HEK293 (cell line): ENCODE measurements around the gene SLC38A9.

Experiments used
- AEBP2 ChIP-seq: fragments of 450-650 bp; formaldehyde crosslinking; IDR thresholded peaks from 2 replicates; pipeline ENCODE4 v1.5.1; 2016; ENCODE audit warnings: missing biosample characterization, missing genetic modification characterization, borderline replicate concordance
- BCL11A ChIP-seq: fragments of 450-650 bp; formaldehyde crosslinking; IDR thresholded peaks from 2 replicates; pipeline ENCODE4 v1.5.1; 2016; ENCODE audit warnings: low read depth, missing biosample characterization, missing genetic modification characterization
- GLI2 ChIP-seq: fragments of 450-650 bp; formaldehyde crosslinking; IDR thresholded peaks from 2 replicates; pipeline ENCODE4; 2017; ENCODE audit warnings: missing biosample characterization, missing genetic modification characterization, low read depth, borderline replicate concordance
- HOXC10 ChIP-seq: sonication (generic); formaldehyde crosslinking; IDR thresholded peaks from 2 replicates; pipeline ENCODE4 v1.8.1; 2023; ENCODE audit warnings: mild to moderate bottlenecking, missing genetic modification reagents
- HOXD13 ChIP-seq: sonication (generic); formaldehyde crosslinking; IDR thresholded peaks from 2 replicates; pipeline ENCODE4 v1.8.0; 2022; ENCODE audit warnings: missing genetic modification reagents, borderline replicate concordance
- IKZF3 ChIP-seq: fragments of 450-650 bp; IDR thresholded peaks from 2 replicates; pipeline ENCODE4 v1.5.0; 2018; ENCODE audit warnings: missing biosample characterization, mild to moderate bottlenecking, missing genetic modification characterization, moderate library complexity
- KLF8 ChIP-seq: fragments of 450-650 bp; formaldehyde crosslinking; IDR thresholded peaks from 2 replicates; pipeline ENCODE4 v1.5.1; 2016; ENCODE audit warnings: missing biosample characterization, missing genetic modification characterization
- RBAK ChIP-seq: fragments of 450-650 bp; formaldehyde crosslinking; IDR thresholded peaks from 2 replicates; pipeline ENCODE4 v1.5.1; 2016; ENCODE audit warnings: missing biosample characterization, missing genetic modification characterization
- SALL2 ChIP-seq: fragments of 450-650 bp; formaldehyde crosslinking; IDR thresholded peaks from 2 replicates; pipeline ENCODE4 v1.5.0; 2017; ENCODE audit warnings: missing biosample characterization, mild to moderate bottlenecking, missing genetic modification characterization, borderline replicate concordance
- WT1 ChIP-seq: fragments of 450-650 bp; formaldehyde crosslinking; IDR thresholded peaks from 2 replicates; pipeline ENCODE4 v1.5.1; 2016; ENCODE audit warnings: missing biosample characterization, missing genetic modification characterization
- ZBTB17 ChIP-seq: fragments of 450-650 bp; formaldehyde crosslinking; IDR thresholded peaks from 2 replicates; pipeline ENCODE4 v1.5.1; 2016; ENCODE audit warnings: missing biosample characterization, missing genetic modification characterization
- ZBTB20 ChIP-seq: fragments of 450-650 bp; formaldehyde crosslinking; IDR thresholded peaks from 2 replicates; pipeline ENCODE4 v1.5.1; 2016; ENCODE audit warnings: missing biosample characterization, missing genetic modification characterization
- ZBTB8A ChIP-seq: fragments of 450-650 bp; formaldehyde crosslinking; IDR thresholded peaks from 2 replicates; pipeline ENCODE4 v1.5.1; 2016; ENCODE audit warnings: missing biosample characterization, missing genetic modification characterization
- ZNF132 ChIP-seq: fragments of 450-650 bp; formaldehyde crosslinking; IDR thresholded peaks from 2 replicates; pipeline ENCODE4 v1.5.1; 2017; ENCODE audit warnings: missing biosample characterization, missing genetic modification characterization, borderline replicate concordance
- ZNF19 ChIP-seq: fragments of 450-650 bp; formaldehyde crosslinking; IDR thresholded peaks from 2 replicates; pipeline ENCODE4; 2016; ENCODE audit warnings: missing biosample characterization, missing genetic modification characterization, low read depth
- ZNF266 ChIP-seq: fragments of 450-650 bp; formaldehyde crosslinking; IDR thresholded peaks from 2 replicates; pipeline ENCODE4 v1.5.1; 2016; ENCODE audit warnings: missing biosample characterization, missing genetic modification characterization, low read depth
- ZNF354C ChIP-seq: fragments of 450-650 bp; formaldehyde crosslinking; IDR thresholded peaks from 2 replicates; pipeline ENCODE4 v1.5.1; 2016; ENCODE audit warnings: missing biosample characterization, missing genetic modification characterization, low read depth, borderline replicate concordance
- ZNF433 ChIP-seq: fragments of 450-650 bp; formaldehyde crosslinking; IDR thresholded peaks from 2 replicates; pipeline ENCODE4 v1.5.1; 2016; ENCODE audit warnings: missing biosample characterization, missing genetic modification characterization, low read depth
- ZNF488 ChIP-seq: fragments of 450-650 bp; formaldehyde crosslinking; IDR thresholded peaks from 2 replicates; pipeline ENCODE4 v1.5.1; 2016; ENCODE audit warnings: missing biosample characterization, missing genetic modification characterization
- ZNF621 ChIP-seq: fragments of 450-650 bp; formaldehyde crosslinking; IDR thresholded peaks from 2 replicates; pipeline ENCODE4 v1.5.1; 2017; ENCODE audit warnings: missing biosample characterization, missing genetic modification characterization
- ZNF629 ChIP-seq: fragments of 450-650 bp; formaldehyde crosslinking; IDR thresholded peaks from 2 replicates; pipeline ENCODE4 v1.5.1; 2017; ENCODE audit warnings: missing biosample characterization, missing genetic modification characterization
- ZNF654 ChIP-seq: fragments of 450-650 bp; formaldehyde crosslinking; IDR thresholded peaks from 2 replicates; pipeline ENCODE4 v1.5.1; 2016; ENCODE audit warnings: low read depth, missing biosample characterization, missing genetic modification characterization
- ZNF664 ChIP-seq: fragments of 450-650 bp; formaldehyde crosslinking; IDR thresholded peaks from 2 replicates; pipeline ENCODE4 v1.5.1; 2016; ENCODE audit warnings: missing biosample characterization, missing genetic modification characterization
- ZSCAN16 ChIP-seq: fragments of 450-650 bp; formaldehyde crosslinking; IDR thresholded peaks from 2 replicates; pipeline ENCODE4 v1.5.1; 2016; ENCODE audit warnings: missing biosample characterization, missing genetic modification characterization
- ZSCAN18 ChIP-seq: fragments of 450-650 bp; formaldehyde crosslinking; IDR thresholded peaks from 2 replicates; pipeline ENCODE4 v1.5.1; 2016; ENCODE audit warnings: missing biosample characterization, missing genetic modification characterization
- ZSCAN23 ChIP-seq: fragments of 450-650 bp; formaldehyde crosslinking; IDR thresholded peaks from 2 replicates; pipeline ENCODE4 v1.5.1; 2016; ENCODE audit warnings: missing biosample characterization, missing genetic modification characterization
- TF ChIP-seq, protein P1 (sequence below): fragments of 450-650 bp; formaldehyde crosslinking; IDR thresholded peaks from 2 replicates; pipeline ENCODE4 v1.5.1; 2016; ENCODE audit warnings: missing biosample characterization, missing genetic modification characterization
- TF ChIP-seq, protein P2 (sequence below): fragments of 450-650 bp; formaldehyde crosslinking; IDR thresholded peaks from 2 replicates; pipeline ENCODE4 v1.5.1; 2016; ENCODE audit warnings: missing biosample characterization, missing genetic modification characterization
- TF ChIP-seq, protein P3 (sequence below): IDR thresholded peaks from 2 replicates; pipeline ENCODE4 v1.6.1; 2011; ENCODE audit warnings: mild to moderate bottlenecking, low read depth, low read length, borderline replicate concordance

SLC38A9 gene

DNA sequence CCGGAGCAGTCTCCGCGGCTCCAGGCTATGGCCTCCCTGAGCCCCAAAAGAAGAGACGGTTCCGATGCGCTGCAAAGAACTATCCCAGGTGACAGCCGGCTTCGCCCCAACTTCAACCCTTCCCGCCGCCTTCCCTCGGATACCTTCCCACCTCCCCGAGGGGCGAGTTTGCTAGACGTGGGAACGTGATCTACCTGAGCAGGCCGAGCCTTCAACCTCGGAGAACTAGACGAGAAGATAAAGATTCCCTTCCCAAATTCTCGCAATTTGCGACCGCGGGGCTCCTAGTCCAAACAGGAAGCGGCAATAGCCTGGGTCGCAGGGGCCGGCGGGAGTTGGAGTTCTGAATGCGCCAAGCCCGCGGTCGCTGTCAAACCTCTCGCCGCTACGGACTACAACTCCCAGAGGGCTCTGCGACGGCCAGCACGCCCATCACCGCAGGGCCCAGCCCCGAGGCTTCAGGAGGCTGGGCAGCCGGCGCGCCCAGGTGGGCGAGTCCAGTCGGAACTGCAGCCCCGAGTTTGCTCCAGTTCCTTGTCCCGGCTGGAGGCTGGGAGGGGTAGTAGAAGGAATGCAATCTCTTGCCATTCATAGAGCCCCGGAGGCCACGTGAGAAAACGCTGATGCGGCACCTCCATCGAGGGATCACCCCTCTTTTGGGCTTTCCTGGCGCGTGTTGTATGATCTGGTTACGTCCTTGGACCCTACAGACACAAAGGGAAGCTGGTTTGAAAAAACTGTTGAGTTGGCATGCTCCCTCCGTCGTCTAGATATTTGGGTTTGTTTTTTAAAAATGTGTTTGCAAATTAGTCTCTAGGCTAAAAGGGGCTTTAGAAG lies at the start of gene SLC38A9 (continued):
- no peak for TF ChIP-seq WT1 (tag by site-specific recombination)
- TF ChIP-seq ZNF664: no peak
- peak; percentile 95 for TF ChIP-seq KLF8 (tag by site-specific recombination)
- no peak for TF ChIP-seq ZNF354C (tag by site-specific recombination)
- TF ChIP-seq HOXD13 (CRISPR knock-in tag): no peak
- no peak for TF ChIP-seq ZSCAN16 (tag by site-specific recombination)
- 0 out of 2 replicates have a peak, but pooled peaks have one; percentile 59 for TF ChIP-seq IKZF3 (tag by site-specific recombination)
- TF ChIP-seq, protein P1, sequence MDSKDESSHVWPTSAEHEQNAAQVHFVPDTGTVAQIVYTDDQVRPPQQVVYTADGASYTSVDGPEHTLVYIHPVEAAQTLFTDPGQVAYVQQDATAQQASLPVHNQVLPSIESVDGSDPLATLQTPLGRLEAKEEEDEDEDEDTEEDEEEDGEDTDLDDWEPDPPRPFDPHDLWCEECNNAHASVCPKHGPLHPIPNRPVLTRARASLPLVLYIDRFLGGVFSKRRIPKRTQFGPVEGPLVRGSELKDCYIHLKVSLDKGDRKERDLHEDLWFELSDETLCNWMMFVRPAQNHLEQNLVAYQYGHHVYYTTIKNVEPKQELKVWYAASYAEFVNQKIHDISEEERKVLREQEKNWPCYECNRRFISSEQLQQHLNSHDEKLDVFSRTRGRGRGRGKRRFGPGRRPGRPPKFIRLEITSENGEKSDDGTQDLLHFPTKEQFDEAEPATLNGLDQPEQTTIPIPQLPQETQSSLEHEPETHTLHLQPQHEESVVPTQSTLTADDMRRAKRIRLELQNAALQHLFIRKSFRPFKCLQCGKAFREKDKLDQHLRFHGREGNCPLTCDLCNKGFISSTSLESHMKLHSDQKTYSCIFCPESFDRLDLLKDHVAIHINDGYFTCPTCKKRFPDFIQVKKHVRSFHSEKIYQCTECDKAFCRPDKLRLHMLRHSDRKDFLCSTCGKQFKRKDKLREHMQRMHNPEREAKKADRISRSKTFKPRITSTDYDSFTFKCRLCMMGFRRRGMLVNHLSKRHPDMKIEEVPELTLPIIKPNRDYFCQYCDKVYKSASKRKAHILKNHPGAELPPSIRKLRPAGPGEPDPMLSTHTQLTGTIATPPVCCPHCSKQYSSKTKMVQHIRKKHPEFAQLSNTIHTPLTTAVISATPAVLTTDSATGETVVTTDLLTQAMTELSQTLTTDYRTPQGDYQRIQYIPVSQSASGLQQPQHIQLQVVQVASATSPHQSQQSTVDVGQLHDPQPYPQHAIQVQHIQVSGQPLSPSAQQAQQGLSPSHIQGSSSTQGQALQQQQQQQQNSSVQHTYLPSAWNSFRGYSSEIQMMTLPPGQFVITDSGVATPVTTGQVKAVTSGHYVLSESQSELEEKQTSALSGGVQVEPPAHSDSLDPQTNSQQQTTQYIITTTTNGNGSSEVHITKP (tag by site-specific recombination): peak; percentile 97
- TF ChIP-seq ZNF621 (tag by site-specific recombination): no peak
- peak; percentile 94 for TF ChIP-seq ZBTB20
- peak; percentile 95 for TF ChIP-seq ZBTB8A (tag by site-specific recombination)
- TF ChIP-seq ZNF654: no peak
- TF ChIP-seq, protein P2, sequence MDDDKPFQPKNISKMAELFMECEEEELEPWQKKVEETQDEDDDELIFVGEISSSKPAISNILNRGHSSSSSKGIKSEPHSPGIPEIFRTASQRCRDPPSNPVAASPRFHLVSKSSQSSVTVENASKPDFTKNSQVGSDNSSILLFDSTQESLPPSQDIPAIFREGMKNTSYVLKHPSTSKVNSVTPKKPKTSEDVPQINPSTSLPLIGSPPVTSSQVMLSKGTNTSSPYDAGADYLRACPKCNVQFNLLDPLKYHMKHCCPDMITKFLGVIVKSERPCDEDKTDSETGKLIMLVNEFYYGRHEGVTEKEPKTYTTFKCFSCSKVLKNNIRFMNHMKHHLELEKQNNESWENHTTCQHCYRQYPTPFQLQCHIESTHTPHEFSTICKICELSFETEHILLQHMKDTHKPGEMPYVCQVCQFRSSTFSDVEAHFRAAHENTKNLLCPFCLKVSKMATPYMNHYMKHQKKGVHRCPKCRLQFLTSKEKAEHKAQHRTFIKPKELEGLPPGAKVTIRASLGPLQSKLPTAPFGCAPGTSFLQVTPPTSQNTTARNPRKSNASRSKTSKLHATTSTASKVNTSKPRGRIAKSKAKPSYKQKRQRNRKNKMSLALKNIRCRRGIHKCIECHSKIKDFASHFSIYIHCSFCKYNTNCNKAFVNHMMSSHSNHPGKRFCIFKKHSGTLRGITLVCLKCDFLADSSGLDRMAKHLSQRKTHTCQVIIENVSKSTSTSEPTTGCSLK (tag by site-specific recombination): no peak
- no peak for TF ChIP-seq GLI2 (tag by site-specific recombination)
- TF ChIP-seq ZSCAN18 (tag by site-specific recombination): no peak
- no peak for TF ChIP-seq ZNF629 (tag by site-specific recombination)
- TF ChIP-seq, protein P3, sequence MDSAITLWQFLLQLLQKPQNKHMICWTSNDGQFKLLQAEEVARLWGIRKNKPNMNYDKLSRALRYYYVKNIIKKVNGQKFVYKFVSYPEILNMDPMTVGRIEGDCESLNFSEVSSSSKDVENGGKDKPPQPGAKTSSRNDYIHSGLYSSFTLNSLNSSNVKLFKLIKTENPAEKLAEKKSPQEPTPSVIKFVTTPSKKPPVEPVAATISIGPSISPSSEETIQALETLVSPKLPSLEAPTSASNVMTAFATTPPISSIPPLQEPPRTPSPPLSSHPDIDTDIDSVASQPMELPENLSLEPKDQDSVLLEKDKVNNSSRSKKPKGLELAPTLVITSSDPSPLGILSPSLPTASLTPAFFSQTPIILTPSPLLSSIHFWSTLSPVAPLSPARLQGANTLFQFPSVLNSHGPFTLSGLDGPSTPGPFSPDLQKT: no peak
- TF ChIP-seq AEBP2 (tag by site-specific recombination): no peak
- no peak for TF ChIP-seq ZNF433
- TF ChIP-seq ZNF488 (tag by site-specific recombination): no peak
- no peak for TF ChIP-seq ZNF19 (tag by site-specific recombination)
- TF ChIP-seq ZSCAN23 (tag by site-specific recombination): no peak
- no peak for TF ChIP-seq ZNF132
- no peak for TF ChIP-seq RBAK (tag by site-specific recombination)
- no peak for TF ChIP-seq BCL11A (tag by site-specific recombination)
- no peak for TF ChIP-seq HOXC10 (CRISPR knock-in tag)
- TF ChIP-seq SALL2: no peak
- no peak for TF ChIP-seq ZNF266 (tag by site-specific recombination)
- TF ChIP-seq ZBTB17: peak; percentile 92
